ENCODE data around the gene TAF7. TPM values are rescaled to one million over a fixed set of nuclear protein-coding genes. Genes with fewer than 3 reads are reported as not detected.
A peak's percentile ranks its signal among the peaks of the same experiment; 100 is the strongest.
"Not testable (repeated sequence)": the region's sequence is repeated elsewhere in the genome, so short reads cannot be mapped to it uniquely, and the experiment has no call there.

Gene TAF7
- total RNA-seq, 1 experiment from 2014 or later: 147 TPM

- H3K27me3 ChIP-seq (replicated peaks): no peaks in the 10 kb centered on the region
- peak overlapping the region; percentile 94 for H3K27ac ChIP-seq
- H3K36me3 ChIP-seq: peaks cover 60% of the 10 kb centered on the region
- H3K4me3 ChIP-seq: peak overlapping the region; percentile 70
- DNase-seq (ENCODE audit: low read depth in 1 of 2, low spot score in 2 of 2): no peak
- H3K4me1 ChIP-seq (replicated peaks): no peaks in the 10 kb centered on the region
- H3K9me3 ChIP-seq (replicated peaks): peaks cover 29% of the 10 kb centered on the region
Observed at GRCh38 chr5:141319699-141320098, 885 bp downstream of the TAF7 start.

- H3K9me3 ChIP-seq (replicated peaks): peaks cover 29% of the 10 kb centered on the region
- H3K4me3 ChIP-seq: peak overlapping the region; percentile 70
- H3K27ac ChIP-seq: no peak overlapping the region
- peaks cover 64% of the 10 kb centered on the region for H3K36me3 ChIP-seq
- H3K4me1 ChIP-seq (replicated peaks): no peaks in the 10 kb centered on the region
- no peaks in the 10 kb centered on the region for H3K27me3 ChIP-seq (replicated peaks)
- peak in 1 of 2 experiments; percentile 13 for DNase-seq (ENCODE audit: low read depth in 1 of 2, low spot score in 2 of 2)
Observed at GRCh38 chr5:141319202-141319601, 1.4 kb downstream of the TAF7 start.

- H3K9me3 ChIP-seq (replicated peaks): peaks cover 36% of the 10 kb centered on the region
- H3K27me3 ChIP-seq (replicated peaks): not testable (repeated sequence)
Observed at GRCh38 chr5:141316963-141317362, 3.6 kb downstream of the TAF7 start.

GRCh38 chr5:141313711-141314110 lies 6.9 kb downstream of the TAF7 start:
- H3K27me3 ChIP-seq (replicated peaks): no peaks in the 10 kb centered on the region
- no peak overlapping the region for H3K4me3 ChIP-seq
- H3K36me3 ChIP-seq: peaks cover 60% of the 10 kb centered on the region
- H3K27ac ChIP-seq: no peak overlapping the region
- H3K9me3 ChIP-seq (replicated peaks): peaks cover 36% of the 10 kb centered on the region
- H3K4me1 ChIP-seq (replicated peaks): no peaks in the 10 kb centered on the region
- no peak for DNase-seq (ENCODE audit: low read depth in 1 of 2, low spot score in 2 of 2)

More at GRCh38 chr5:141316963-141317362, 3.6 kb downstream of the TAF7 start:
- H3K36me3 ChIP-seq: peaks cover 80% of the 10 kb centered on the region
- H3K4me3 ChIP-seq; DNase-seq (ENCODE audit: low read depth in 1 of 2, low spot score in 2 of 2); H3K27ac ChIP-seq; H3K4me1 ChIP-seq (replicated peaks): not testable (repeated sequence)

- H3K36me3 ChIP-seq: no peaks in the 10 kb centered on the region
- peaks cover 50% of the 10 kb centered on the region for H3K9me3 ChIP-seq (replicated peaks)
- DNase-seq (ENCODE audit: low read depth in 1 of 2, low spot score in 2 of 2): no peak
- H3K27ac ChIP-seq: no peak overlapping the region
- H3K27me3 ChIP-seq (replicated peaks): no peaks in the 10 kb centered on the region
- no peaks in the 10 kb centered on the region for H3K4me1 ChIP-seq (replicated peaks)
- no peak overlapping the region for H3K4me3 ChIP-seq
Observed at GRCh38 chr5:141306630-141307029, 14.0 kb downstream of the TAF7 start.

- no peaks in the 10 kb centered on the region for H3K4me1 ChIP-seq (replicated peaks)
- no peak for DNase-seq (ENCODE audit: low read depth in 1 of 2, low spot score in 2 of 2)
- H3K27ac ChIP-seq: no peak within 1 kb of the TSS
- H3K27me3 ChIP-seq (replicated peaks): no peaks in the 10 kb centered on the region
- H3K4me3 ChIP-seq: no peak within 1 kb of the TSS
- H3K36me3 ChIP-seq: no peaks in the 10 kb centered on the region
- peaks cover 41% of the 10 kb centered on the region for H3K9me3 ChIP-seq (replicated peaks)
Observed at GRCh38 chr5:141303756-141304155, 16.8 kb downstream of the TAF7 start, which contains the start of gene SLC25A2. Gene SLC25A2, minus strand, starts transcription at chr5:141304049. Its CDS starts 184 bp downstream, at chr5:141303865.

GRCh38 chr5:141298376-141298775 lies 22.2 kb downstream of the TAF7 start:
- H3K27ac ChIP-seq: no peak overlapping the region
- H3K27me3 ChIP-seq (replicated peaks): no peaks in the 10 kb centered on the region
- H3K4me1 ChIP-seq (replicated peaks): no peaks in the 10 kb centered on the region
- DNase-seq (ENCODE audit: low read depth in 1 of 2, low spot score in 2 of 2): no peak
- H3K36me3 ChIP-seq: no peaks in the 10 kb centered on the region
- H3K9me3 ChIP-seq (replicated peaks): peaks cover 37% of the 10 kb centered on the region
- no peak overlapping the region for H3K4me3 ChIP-seq

GRCh38 chr5:141272906-141273305 lies 47.7 kb downstream of the TAF7 start:
- Histone ChIP-seq H3K4me1 (replicated peaks) (no peaks in the 10 kb centered on the region), H3K27me3 (replicated peaks) (no peaks in the 10 kb centered on the region), H3K4me3 (no peak overlapping the region), H3K36me3 (no peaks in the 10 kb centered on the region), H3K9me3 (replicated peaks) (peaks cover 47% of the 10 kb centered on the region), H3K27ac (no peak overlapping the region)
- no peak for DNase-seq (ENCODE audit: low read depth in 1 of 2, low spot score in 2 of 2)

GRCh38 chr5:141269195-141269594 lies 51.4 kb downstream of the TAF7 start:
- Histone ChIP-seq H3K9me3 (replicated peaks) (peaks cover 57% of the 10 kb centered on the region), H3K36me3 (no peaks in the 10 kb centered on the region), H3K27ac (no peak overlapping the region), H3K27me3 (replicated peaks) (no peaks in the 10 kb centered on the region), H3K4me1 (replicated peaks) (no peaks in the 10 kb centered on the region), H3K4me3 (no peak overlapping the region)
- DNase-seq (ENCODE audit: low read depth in 1 of 2, low spot score in 2 of 2): no peak

Other genes with a start within 250 kb of the TAF7 start
- gene PCDHB2, start 226.2 kb downstream of the TAF7 start, total RNA-seq (2014; rRNA removed; shearing (Covaris generic)): 5.4 and 7.6 TPM in 2 replicates
- 0.37 and 1.2 TPM in 2 replicates for gene PCDHB3, start 220.3 kb downstream of the TAF7 start, total RNA-seq (2014; rRNA removed; shearing (Covaris generic))
- 0.32 TPM in 1 of 2 replicates, not detected in the other for gene PCDHB4, start 199.0 kb downstream of the TAF7 start, total RNA-seq (2014; rRNA removed; shearing (Covaris generic))
- gene PCDHB5, start 185.6 kb downstream of the TAF7 start, total RNA-seq (2014; rRNA removed; shearing (Covaris generic)): 25.2 and 27.3 TPM in 2 replicates
- 0.29 and 0.50 TPM in 2 replicates for gene PCDHB6, start 170.7 kb downstream of the TAF7 start, total RNA-seq (2014; rRNA removed; shearing (Covaris generic))
- gene PCDHB7, start 148.1 kb downstream of the TAF7 start, total RNA-seq (2014; rRNA removed; shearing (Covaris generic)): 0.85 and 0.87 TPM in 2 replicates
- gene PCDHB8, start 143.0 kb downstream of the TAF7 start, total RNA-seq (2014; rRNA removed; shearing (Covaris generic)): 0.75 and 1.8 TPM in 2 replicates
- 11.9 and 16.3 TPM in 2 replicates for gene PCDHB16, start 138.4 kb downstream of the TAF7 start, total RNA-seq (2014; rRNA removed; shearing (Covaris generic))
- gene PCDHB9, start 133.6 kb downstream of the TAF7 start, total RNA-seq (2014; rRNA removed; shearing (Covaris generic)): 2.7 and 3.8 TPM in 2 replicates
- gene PCDHB10, start 128.4 kb downstream of the TAF7 start, total RNA-seq (2014; rRNA removed; shearing (Covaris generic)): 3.3 and 4.7 TPM in 2 replicates
- gene PCDHB11, start 121.2 kb downstream of the TAF7 start, total RNA-seq (2014; rRNA removed; shearing (Covaris generic)): 0.34 TPM in 1 of 2 replicates, not detected in the other
- 1.8 and 6.2 TPM in 2 replicates for gene PCDHB12, start 112.1 kb downstream of the TAF7 start, total RNA-seq (2014; rRNA removed; shearing (Covaris generic))
- gene PCDHB13, start 106.9 kb downstream of the TAF7 start, total RNA-seq (2014; rRNA removed; shearing (Covaris generic)): 1.3 and 1.7 TPM in 2 replicates
- gene PCDHB14, start 97.4 kb downstream of the TAF7 start, total RNA-seq (2014; rRNA removed; shearing (Covaris generic)): 18.6 and 28.4 TPM in 2 replicates
- 0.74 and 1.0 TPM in 2 replicates for gene PCDHB15, start 75.4 kb downstream of the TAF7 start, total RNA-seq (2014; rRNA removed; shearing (Covaris generic))
- 0.11 and 0.75 TPM in 2 replicates for gene SLC25A2, start 16.7 kb downstream of the TAF7 start, total RNA-seq (2014; rRNA removed; shearing (Covaris generic))
- 2.2 and 3.1 TPM in 2 replicates for gene PCDHGA1, start 9.7 kb upstream of the TAF7 start, total RNA-seq (2014; rRNA removed; shearing (Covaris generic))
- 1.2 and 2.1 TPM in 2 replicates for gene PCDHGA2, start 18.0 kb upstream of the TAF7 start, total RNA-seq (2014; rRNA removed; shearing (Covaris generic))
- gene PCDHGA3, start 23.0 kb upstream of the TAF7 start, total RNA-seq (2014; rRNA removed; shearing (Covaris generic)): 0.26 TPM in 1 of 2 replicates, not detected in the other
- 0.79 TPM in 1 of 2 replicates, not detected in the other for gene PCDHGB1, start 29.3 kb upstream of the TAF7 start, total RNA-seq (2014; rRNA removed; shearing (Covaris generic))
- 1.2 and 1.7 TPM in 2 replicates for gene PCDHGA4, start 34.2 kb upstream of the TAF7 start, total RNA-seq (2014; rRNA removed; shearing (Covaris generic))
- gene PCDHGB2, start 39.2 kb upstream of the TAF7 start, total RNA-seq (2014; rRNA removed; shearing (Covaris generic)): 3.8 TPM in 1 of 2 replicates, not detected in the other
- gene PCDHGA5, start 43.4 kb upstream of the TAF7 start, total RNA-seq (2014; rRNA removed; shearing (Covaris generic)): 0.76 and 1.8 TPM in 2 replicates
- 1.1 TPM in 1 of 2 replicates, not detected in the other for gene PCDHGB3, start 49.5 kb upstream of the TAF7 start, total RNA-seq (2014; rRNA removed; shearing (Covaris generic))
- gene PCDHGA6, start 53.1 kb upstream of the TAF7 start, total RNA-seq (2014; rRNA removed; shearing (Covaris generic)): 0.38 and 1.4 TPM in 2 replicates
- gene PCDHGA7, start 62.0 kb upstream of the TAF7 start, total RNA-seq (2014; rRNA removed; shearing (Covaris generic)): 0.82 and 0.91 TPM in 2 replicates
- gene PCDHGB4, start 66.9 kb upstream of the TAF7 start, total RNA-seq (2014; rRNA removed; shearing (Covaris generic)): 0.09 and 0.18 TPM in 2 replicates
- gene PCDHGA8, start 71.8 kb upstream of the TAF7 start, total RNA-seq (2014; rRNA removed; shearing (Covaris generic)): 0.32 and 1.1 TPM in 2 replicates
- gene PCDHGB5, start 77.2 kb upstream of the TAF7 start, total RNA-seq (2014; rRNA removed; shearing (Covaris generic)): 1.1 and 3.6 TPM in 2 replicates
- gene PCDHGA9, start 82.0 kb upstream of the TAF7 start, total RNA-seq (2014; rRNA removed; shearing (Covaris generic)): 0.55 TPM in 1 of 2 replicates, not detected in the other
- 1.2 and 1.3 TPM in 2 replicates for gene PCDHGB6, start 87.2 kb upstream of the TAF7 start, total RNA-seq (2014; rRNA removed; shearing (Covaris generic))
- 1.2 and 2.9 TPM in 2 replicates for gene PCDHGA10, start 92.2 kb upstream of the TAF7 start, total RNA-seq (2014; rRNA removed; shearing (Covaris generic))
- gene PCDHGB7, start 96.9 kb upstream of the TAF7 start, total RNA-seq (2014; rRNA removed; shearing (Covaris generic)): 1.8 and 2.6 TPM in 2 replicates
- 0.22 and 0.32 TPM in 2 replicates for gene PCDHGA11, start 100.3 kb upstream of the TAF7 start, total RNA-seq (2014; rRNA removed; shearing (Covaris generic))
- gene PCDHGA12, start 109.7 kb upstream of the TAF7 start, total RNA-seq (2014; rRNA removed; shearing (Covaris generic)): 0.34 TPM in 1 of 2 replicates, not detected in the other
- gene PCDHGC3, start 155.2 kb upstream of the TAF7 start, total RNA-seq (2014; rRNA removed; shearing (Covaris generic)): 45.5 and 57.8 TPM in 2 replicates
- 0.22 and 0.39 TPM in 2 replicates for gene PCDHGC4, start 164.2 kb upstream of the TAF7 start, total RNA-seq (2014; rRNA removed; shearing (Covaris generic))
- gene PCDHGC5, start 168.3 kb upstream of the TAF7 start, total RNA-seq (2014; rRNA removed; shearing (Covaris generic)): 0.21 TPM in 1 of 2 replicates, not detected in the other

Measured in SJSA1 (cell line).